AG09309 (cell line): ENCODE data around the gene GNG7.
"Not testable (repeated sequence)": the region's sequence is repeated elsewhere in the genome, so short reads cannot be mapped to it uniquely, and the experiment has no call there.

Source experiments
- DNase-seq: peaks from one replicate; pipeline ENCODE4 v3.0.0-alpha.2; 2010; ENCODE audit warnings: low read depth
- H3K4me3 ChIP-seq: 2 replicates; pipeline ENCODE4 v1.5.1; 2011; ENCODE audit warnings: mild to moderate bottlenecking, low read depth, low read length, moderate library complexity; ENCODE audit not compliant: control insufficient read depth
- CTCF ChIP-seq: IDR thresholded peaks from 2 replicates; pipeline ENCODE4 v1.5.1; 2011; ENCODE audit warnings: mild to moderate bottlenecking, low read depth, low read length, inconsistent platforms; ENCODE audit not compliant: insufficient read depth, control insufficient read depth; ENCODE audit errors: missing control alignments

GNG7 gene

GRCh38 chr19:2675892-2676291 lies 26.6 kb downstream of the GNG7 start:
- no peak for TF ChIP-seq CTCF
- H3K4me3 ChIP-seq: no peak overlapping the region
- DNase-seq: no peak

- no peak for DNase-seq
- TF ChIP-seq CTCF: no peak
- no peak overlapping the region for H3K4me3 ChIP-seq
These were observed 32.3 kb downstream of the GNG7 start for GRCh38 chr19:2670217-2670616.

GRCh38 chr19:2668175-2668763 lies 34.2 kb downstream of the GNG7 start:
- H3K4me3 ChIP-seq: no peak overlapping the region
- no peak for DNase-seq
- TF ChIP-seq CTCF: no peak

GRCh38 chr19:2667349-2667748 lies 35.1 kb downstream of the GNG7 start:
- not testable (repeated sequence) for DNase-seq, H3K4me3 ChIP-seq

- no peak for TF ChIP-seq CTCF
- H3K4me3 ChIP-seq: no peak overlapping the region
- DNase-seq: no peak
These were observed 36.0 kb downstream of the GNG7 start for GRCh38 chr19:2666344-2666994.

- no peak for TF ChIP-seq CTCF
- DNase-seq: no peak
- no peak overlapping the region for H3K4me3 ChIP-seq
These were observed 37.4 kb downstream of the GNG7 start for GRCh38 chr19:2665103-2665502.

- H3K4me3 ChIP-seq: no peak overlapping the region
- peak; percentile 20 for TF ChIP-seq CTCF
- DNase-seq: no peak
These were observed 38.4 kb downstream of the GNG7 start for GRCh38 chr19:2663920-2664571.
